Tibial nerve (tissue), 4 donors: ENCODE data around the gene TMEM35A. TPM values are rescaled to one million over a fixed set of nuclear protein-coding genes. Genes with fewer than 3 reads are reported as not detected.
A peak's percentile ranks its signal among the peaks of the same experiment; 100 is the strongest.

Experiments used
- DNase-seq, 2 donors: peaks; one replicate each; pipeline ENCODE4 v3.0.0-alpha.2; 2019; ENCODE audit warnings: low spot score in 2 of 2
- H3K27ac ChIP-seq, 4 donors: fragments of 200-600 bp; sonication (generic) in 3 of 4; one replicate each; pipeline ENCODE4 v1.5.1; 2017 to 2019; ENCODE audit warnings: mild to moderate bottlenecking in 1 of 4
- H3K27me3 ChIP-seq, 2 donors: fragments of 200-600 bp; sonication (generic) in 1 of 2; one replicate each; pipeline versions ENCODE4 v1.5.1 to v1.6.0; 2017 to 2019
- H3K36me3 ChIP-seq, 3 donors: fragments of 200-600 bp; sonication (generic); one replicate each; pipeline ENCODE4 v1.5.1; 2018 to 2019
- H3K4me1 ChIP-seq, 4 donors: fragments of 200-600 bp; sonication (generic) in 3 of 4; one replicate each; pipeline ENCODE4 v1.5.1; 2017 to 2019
- H3K4me3 ChIP-seq, 4 donors: fragments of 200-600 bp; sonication (generic) in 3 of 4; one replicate each; pipeline ENCODE4 v1.5.1; 2017 to 2019; ENCODE audit warnings: mild to moderate bottlenecking in 1 of 4, moderate library complexity in 1 of 4
- H3K9me3 ChIP-seq, 4 donors: fragments of 200-600 bp; sonication (generic) in 3 of 4; one replicate each; pipeline ENCODE4 v1.5.1; 2017 to 2019
- EP300 ChIP-seq, 2 donors: sonication (generic); formaldehyde crosslinking; IDR thresholded peaks; one replicate each; pipeline ENCODE4 v1.6.1; 2017; ENCODE audit warnings: antibody characterized with exemption in 2 of 2, mild to moderate bottlenecking in 1 of 2
- POLR2A ChIP-seq, 2 donors: fragments of 450-650 bp; IDR thresholded peaks; one replicate each; pipeline ENCODE4 v1.6.1; 2017; ENCODE audit warnings: antibody characterized with exemption in 2 of 2, mild to moderate bottlenecking in 2 of 2, moderate library complexity in 2 of 2
- WGBS, 2 donors: methylation state at CpG; one replicate each; pipeline ENCODE4 v1.1.5; 2018; 5-methylcytosine and 5-hydroxymethylcytosine counted together
- total RNA-seq, 4 donors: library from RNA; depleted of rRNA; stranded (reverse); fragments of >200 nt; gene quantifications; one replicate each; pipeline ENCODE4 v1.1.0, GENCODE V29; 2016
- TF ChIP-seq, protein P1 (sequence below), 5 experiments: fragments of 200-600 bp in 3 of 5; fragments of 450-650 bp in 2 of 5; sonication (generic) in 3 of 5; IDR thresholded peaks; one replicate each; pipeline ENCODE4 v1.5.1; 2016 to 2019; ENCODE audit warnings: antibody characterized with exemption in 5 of 5, mild to moderate bottlenecking in 3 of 5, moderate library complexity in 2 of 5

Gene TMEM35A
- total RNA-seq, 4 donors from 2014 or later = 0.30 to 2.7 (median 0.85) TPM

GRCh38 chrX:101080326-101081124 lies 1.8 kb downstream of the TMEM35A start:
- no peak for DNase-seq
- TF ChIP-seq EP300 (IDR thresholded peaks at IDR 0.05) = no peak
- TF ChIP-seq, protein P1, sequence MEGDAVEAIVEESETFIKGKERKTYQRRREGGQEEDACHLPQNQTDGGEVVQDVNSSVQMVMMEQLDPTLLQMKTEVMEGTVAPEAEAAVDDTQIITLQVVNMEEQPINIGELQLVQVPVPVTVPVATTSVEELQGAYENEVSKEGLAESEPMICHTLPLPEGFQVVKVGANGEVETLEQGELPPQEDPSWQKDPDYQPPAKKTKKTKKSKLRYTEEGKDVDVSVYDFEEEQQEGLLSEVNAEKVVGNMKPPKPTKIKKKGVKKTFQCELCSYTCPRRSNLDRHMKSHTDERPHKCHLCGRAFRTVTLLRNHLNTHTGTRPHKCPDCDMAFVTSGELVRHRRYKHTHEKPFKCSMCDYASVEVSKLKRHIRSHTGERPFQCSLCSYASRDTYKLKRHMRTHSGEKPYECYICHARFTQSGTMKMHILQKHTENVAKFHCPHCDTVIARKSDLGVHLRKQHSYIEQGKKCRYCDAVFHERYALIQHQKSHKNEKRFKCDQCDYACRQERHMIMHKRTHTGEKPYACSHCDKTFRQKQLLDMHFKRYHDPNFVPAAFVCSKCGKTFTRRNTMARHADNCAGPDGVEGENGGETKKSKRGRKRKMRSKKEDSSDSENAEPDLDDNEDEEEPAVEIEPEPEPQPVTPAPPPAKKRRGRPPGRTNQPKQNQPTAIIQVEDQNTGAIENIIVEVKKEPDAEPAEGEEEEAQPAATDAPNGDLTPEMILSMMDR (IDR thresholded peaks at IDR 0.05) = no peak
- no peak for TF ChIP-seq POLR2A (IDR thresholded peaks at IDR 0.05)
- no peaks in the 10 kb centered on the region for H3K9me3 ChIP-seq
- WGBS, 2 donors = 66 to 84% methylated on average over 3 of the region's 3 CpGs
- H3K36me3 ChIP-seq = no peaks in the 10 kb centered on the region
- H3K27ac ChIP-seq = no peak overlapping the region
- H3K4me1 ChIP-seq = peaks cover 0 to 9% (median 0%) of the 10 kb centered on the region in 4 donors
- peaks cover 0 to 29% of the 10 kb centered on the region in 2 donors for H3K27me3 ChIP-seq
- H3K4me3 ChIP-seq = no peak overlapping the region

- DNase-seq = no peak
- TF ChIP-seq, protein P1 (IDR thresholded peaks at IDR 0.05) = no peak
- TF ChIP-seq EP300 (IDR thresholded peaks at IDR 0.05) (no peak), POLR2A (IDR thresholded peaks at IDR 0.05) (no peak)
- no peak overlapping the region for H3K4me3 ChIP-seq
- no peak overlapping the region for H3K27ac ChIP-seq
- WGBS, 2 donors = 50 to 54% methylated on average over 3 of the region's 3 CpGs
- peaks cover 0 to 9% (median 0%) of the 10 kb centered on the region in 4 donors for H3K4me1 ChIP-seq
- no peaks in the 10 kb centered on the region for H3K9me3 ChIP-seq
- no peaks in the 10 kb centered on the region for H3K36me3 ChIP-seq
- H3K27me3 ChIP-seq = peaks cover 0 to 29% of the 10 kb centered on the region in 2 donors
Measured at GRCh38 chrX:101081231-101081630, 2.6 kb downstream of the TMEM35A start.

DNA sequence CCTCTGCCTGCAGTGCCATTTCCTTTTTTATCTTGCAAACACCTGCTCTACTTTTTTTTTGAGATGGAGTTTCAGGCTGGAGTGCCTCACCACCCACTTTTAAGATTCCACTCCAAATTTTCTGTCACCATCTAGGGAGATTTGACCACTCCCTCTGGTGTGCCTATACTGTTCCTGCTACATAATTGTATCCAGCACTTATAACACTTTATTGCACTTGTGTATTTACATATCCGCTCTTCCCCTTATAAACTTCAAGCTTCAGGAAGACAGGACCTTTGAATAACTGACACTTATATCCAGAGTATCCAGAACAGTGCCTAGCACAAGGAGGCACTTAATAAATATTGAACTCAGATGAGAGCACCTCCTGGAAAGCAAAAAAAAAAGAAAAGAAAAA lies 13.1 kb downstream of the TMEM35A start:
- 74 to 85% methylated on average over 1 of the region's 1 CpG for WGBS, 2 donors
- no peak overlapping the region for H3K4me3 ChIP-seq
- H3K4me1 ChIP-seq = no peaks in the 10 kb centered on the region
- DNase-seq = no peak
- H3K27ac ChIP-seq = no peak overlapping the region
- TF ChIP-seq, protein P1 (IDR thresholded peaks at IDR 0.05) = no peak
- TF ChIP-seq POLR2A (IDR thresholded peaks at IDR 0.05) = no peak
- no peak for TF ChIP-seq EP300 (IDR thresholded peaks at IDR 0.05)
- H3K9me3 ChIP-seq = no peaks in the 10 kb centered on the region
- H3K36me3 ChIP-seq = no peaks in the 10 kb centered on the region
- H3K27me3 ChIP-seq = peaks cover 0 to 8% of the 10 kb centered on the region in 2 donors

DNA sequence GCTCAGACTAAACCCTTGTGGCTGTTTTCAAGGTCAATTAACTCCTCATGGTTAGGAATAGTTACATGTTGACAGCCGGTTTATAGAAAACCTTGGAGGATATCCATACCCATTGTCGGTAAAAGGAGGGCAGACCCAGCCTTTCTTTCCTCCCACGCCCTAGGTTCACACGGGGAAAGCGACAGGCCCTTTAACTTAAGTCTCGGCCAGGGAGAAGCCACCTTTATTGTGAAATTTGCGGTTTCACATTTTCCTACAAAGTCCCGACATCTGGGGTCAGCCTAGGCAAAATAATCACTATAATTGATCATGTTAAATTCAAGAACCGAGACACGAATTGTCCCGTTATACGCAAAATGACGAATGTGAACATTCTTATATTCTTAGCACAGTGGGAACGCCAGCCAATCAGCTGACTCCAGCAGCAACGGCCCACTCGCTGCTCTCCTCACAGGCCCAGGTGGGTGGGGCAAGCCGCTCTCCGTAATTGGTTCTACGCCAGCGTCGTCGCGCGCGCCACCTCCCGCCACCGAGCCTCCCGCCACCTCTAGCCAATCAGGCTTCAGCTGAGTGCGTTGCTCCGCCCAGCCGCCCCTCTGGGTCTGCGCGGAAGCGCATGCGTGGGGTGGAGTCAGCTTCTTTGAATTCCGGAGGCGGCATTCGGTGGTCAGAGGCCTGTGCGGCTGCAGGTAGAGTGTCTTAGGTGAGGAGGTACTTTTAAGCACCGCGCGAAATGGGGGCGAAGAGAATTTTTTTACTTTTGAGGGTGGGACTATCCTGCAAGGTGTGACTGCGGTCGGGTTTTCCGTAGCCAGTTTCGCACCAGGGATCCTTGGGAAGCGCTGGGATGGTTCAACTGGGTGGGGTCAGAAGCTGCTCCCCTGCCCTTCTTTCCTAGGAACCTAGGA lies 19.1 kb downstream of the TMEM35A start, which contains the start of gene CENPI:
Gene CENPI, plus strand, starts transcription at position 659 of the 908 bp plus-strand sequence. CDS start 2,867 bp downstream, outside the sequence.
- peak; percentile 72 to 78 for TF ChIP-seq EP300 (IDR thresholded peaks at IDR 0.05)
- peak; percentile 16 to 65 for TF ChIP-seq POLR2A (IDR thresholded peaks at IDR 0.05)
- TF ChIP-seq, protein P1 (IDR thresholded peaks at IDR 0.05) = no peak
- peaks cover 0 to 8% of the 10 kb centered on the region in 2 donors for H3K27me3 ChIP-seq
- no peaks in the 10 kb centered on the region for H3K9me3 ChIP-seq
- peaks cover 0 to 6% (median 0%) of the 10 kb centered on the region in 4 donors for H3K4me1 ChIP-seq
- peak within 1 kb of the TSS; percentile 69 to 89 (median 80) for H3K27ac ChIP-seq
- peak within 1 kb of the TSS; percentile 17 to 55 (median 42) for H3K4me3 ChIP-seq
- H3K36me3 ChIP-seq = peaks cover 0 to 5% (median 0%) of the 10 kb centered on the region in 3 donors
- peak; percentile 80 to 81 for DNase-seq
- WGBS, 2 donors = 0 to 53% methylated on average over 19 to 48 of the region's 48 CpGs
